MCF 10A (cell line): ENCODE data around the gene SYT2. TPM values are rescaled to one million over a fixed set of nuclear protein-coding genes. Genes with fewer than 3 reads are reported as not detected.

Experiments used
- BruUV-seq: library from RNA; stranded (reverse); fragments of 400-500 nt; replicated peaks from 2 replicates; lab custom pipeline; 2021; lab: Mats Ljungman, UMichigan
- CTCF ChIA-PET: fragments of 300-600 bp; sonication (Branson Sonifier 250); formaldehyde crosslinking; extraction: SDS; loops from one replicate; lab custom pipeline; 2021; ENCODE audit warnings: antibody characterized with exemption, inconsistent platforms; lab: Yijun Ruan, JAX
- POLR2A ChIA-PET: fragments of 300-600, 350-650 bp; sonication (Branson Sonifier 250); formaldehyde crosslinking; extraction: SDS; loops from one replicate; lab custom pipeline; 2020; ENCODE audit warnings: antibody characterized with exemption, inconsistent platforms; lab: Yijun Ruan, JAX
- DNase-seq: peaks from one replicate; pipeline ENCODE4 v3.0.0-alpha.2; 2018; ENCODE audit not compliant: unreplicated experiment
- H3K27ac Mint-ChIP-seq: one replicate; pipeline ENCODE4 v1.8.0; 2022; ENCODE audit warnings: mild to moderate bottlenecking, low read depth, mixed read lengths; ENCODE audit not compliant: unreplicated experiment
- H3K27me3 Mint-ChIP-seq: one replicate; pipeline ENCODE4 v1.8.0; 2022; ENCODE audit warnings: mixed read lengths; ENCODE audit not compliant: insufficient read depth, unreplicated experiment
- H3K36me3 Mint-ChIP-seq: one replicate; pipeline ENCODE4 v1.8.0; 2022; ENCODE audit warnings: mild to moderate bottlenecking, moderate library complexity, mixed read lengths; ENCODE audit not compliant: insufficient read depth, unreplicated experiment
- H3K4me1 Mint-ChIP-seq: one replicate; pipeline ENCODE4 v1.8.0; 2022; ENCODE audit warnings: mixed read lengths; ENCODE audit not compliant: insufficient read depth, unreplicated experiment
- H3K4me3 Mint-ChIP-seq: one replicate; pipeline ENCODE4 v1.8.0; 2022; ENCODE audit warnings: mild to moderate bottlenecking, moderate library complexity, mixed read lengths; ENCODE audit not compliant: unreplicated experiment
- H3K9me3 Mint-ChIP-seq: one replicate; pipeline ENCODE4 v1.8.0; 2022; ENCODE audit warnings: mixed read lengths; ENCODE audit not compliant: unreplicated experiment
- intact Hi-C: fragments of 100-400 bp; cut with micrococcal nuclease; formaldehyde crosslinking; loops from 2 replicates; pipeline ENCODE4 v1.14.1; 2022
- total RNA-seq: library from RNA; stranded (reverse); gene quantifications from 2 replicates; pipeline ENCODE4 v1.2.3, GENCODE V29; 2022
- TF ChIP-seq, protein P1 (sequence below): fragments of 200-600 bp; IDR thresholded peaks from one replicate; pipeline ENCODE4 v1.8.0; 2022; ENCODE audit warnings: antibody characterized with exemption, mild to moderate bottlenecking; ENCODE audit not compliant: unreplicated experiment

The SYT2 gene
- total RNA-seq, 1 experiment from 2014 or later, result not detected

GRCh38 chr1:202600432-202601041 lies 109.7 kb downstream of the SYT2 start:
- intact Hi-C loops, result loop anchor here (1.0 kb wide), 5 partner anchors 29 to 257 kb away; no protein-coding TSS in a partner anchor
- Mint-ChIP-seq H3K27me3 (no peaks in the 10 kb centered on the region), H3K27ac (no peak overlapping the region), H3K36me3 (no peaks in the 10 kb centered on the region), H3K9me3 (no peaks in the 10 kb centered on the region), H3K4me3 (no peak overlapping the region), H3K4me1 (no peaks in the 10 kb centered on the region)
- ChIA-PET CTCF (interaction anchor here (0.6 to 6.6 kb wide), 62 partner anchors 8 to 1924 kb away, joined by 3 to 116 read pairs (median 4); no protein-coding TSS in a partner anchor), POLR2A (interaction anchor here (0.6 to 1.1 kb wide), 8 partner anchors 11 to 1124 kb away, joined by 3 to 8 read pairs (median 3); no protein-coding TSS in a partner anchor)
- BruUV-seq, result no TSS peak
- no peak for DNase-seq
- TF ChIP-seq, protein P1, sequence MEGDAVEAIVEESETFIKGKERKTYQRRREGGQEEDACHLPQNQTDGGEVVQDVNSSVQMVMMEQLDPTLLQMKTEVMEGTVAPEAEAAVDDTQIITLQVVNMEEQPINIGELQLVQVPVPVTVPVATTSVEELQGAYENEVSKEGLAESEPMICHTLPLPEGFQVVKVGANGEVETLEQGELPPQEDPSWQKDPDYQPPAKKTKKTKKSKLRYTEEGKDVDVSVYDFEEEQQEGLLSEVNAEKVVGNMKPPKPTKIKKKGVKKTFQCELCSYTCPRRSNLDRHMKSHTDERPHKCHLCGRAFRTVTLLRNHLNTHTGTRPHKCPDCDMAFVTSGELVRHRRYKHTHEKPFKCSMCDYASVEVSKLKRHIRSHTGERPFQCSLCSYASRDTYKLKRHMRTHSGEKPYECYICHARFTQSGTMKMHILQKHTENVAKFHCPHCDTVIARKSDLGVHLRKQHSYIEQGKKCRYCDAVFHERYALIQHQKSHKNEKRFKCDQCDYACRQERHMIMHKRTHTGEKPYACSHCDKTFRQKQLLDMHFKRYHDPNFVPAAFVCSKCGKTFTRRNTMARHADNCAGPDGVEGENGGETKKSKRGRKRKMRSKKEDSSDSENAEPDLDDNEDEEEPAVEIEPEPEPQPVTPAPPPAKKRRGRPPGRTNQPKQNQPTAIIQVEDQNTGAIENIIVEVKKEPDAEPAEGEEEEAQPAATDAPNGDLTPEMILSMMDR, result no peak

DNA sequence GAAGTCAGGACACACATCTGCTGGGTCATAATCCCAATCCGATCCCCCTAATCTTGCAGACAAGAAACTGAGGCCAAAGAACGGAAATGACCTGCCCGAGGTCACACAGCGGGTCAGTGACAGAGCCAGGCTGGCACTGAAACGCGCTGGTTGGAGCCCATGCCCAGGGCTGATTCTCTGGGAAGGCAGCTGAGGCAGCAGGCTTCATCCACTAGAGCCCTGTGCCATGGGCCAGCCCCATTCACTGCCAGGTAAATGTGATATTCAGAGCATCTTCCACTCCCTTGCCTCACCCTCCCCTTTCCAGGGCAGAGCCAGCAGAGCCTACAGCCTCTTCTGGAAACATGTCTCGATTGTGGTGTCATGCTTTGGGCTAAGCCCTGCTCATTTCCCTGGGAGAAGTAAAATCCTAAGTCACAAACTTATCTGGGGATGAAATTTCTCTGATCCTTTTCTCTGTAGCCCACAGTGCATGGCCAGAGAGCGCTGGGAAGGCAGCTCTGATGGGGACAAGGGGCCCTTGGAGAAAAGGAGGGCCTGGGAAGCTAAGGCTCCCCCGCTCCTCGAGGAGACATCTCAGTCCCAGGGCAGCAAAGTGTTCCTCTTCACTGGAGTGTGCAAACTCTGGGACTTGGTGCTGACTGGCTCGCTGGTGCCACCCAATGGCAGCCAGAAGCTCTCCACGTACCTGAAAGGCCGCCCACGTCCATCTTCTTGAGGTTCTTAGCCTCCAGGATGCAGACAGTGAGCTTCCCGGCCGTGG lies 110.4 kb downstream of the SYT2 start:
- no TSS peak for BruUV-seq
- Mint-ChIP-seq H3K4me1 (peaks cover 2% of the 10 kb centered on the region), H3K27me3 (no peaks in the 10 kb centered on the region), H3K27ac (no peak overlapping the region), H3K4me3 (no peak overlapping the region), H3K36me3 (no peaks in the 10 kb centered on the region), H3K9me3 (no peaks in the 10 kb centered on the region)
- intact Hi-C loops, result loop anchor here (1.0 kb wide), 5 partner anchors 29 to 257 kb away; no protein-coding TSS in a partner anchor
- TF ChIP-seq, protein P1, result peak; percentile 99
- POLR2A ChIA-PET, result interaction anchor here (0.6 to 1.1 kb wide), 8 partner anchors 11 to 355 kb away, joined by 3 to 8 read pairs (median 3); no protein-coding TSS in a partner anchor
- peak; percentile 89 for DNase-seq
- CTCF ChIA-PET, result interaction anchor here (0.5 to 6.6 kb wide), 67 partner anchors 8 to 1923 kb away, joined by 3 to 116 read pairs (median 4); no protein-coding TSS in a partner anchor

- ChIA-PET POLR2A (no interaction called here), CTCF (interaction anchor here (1.0 to 6.6 kb wide), 6 partner anchors 25 to 133 kb away, joined by 3 to 116 read pairs (median 4); no protein-coding TSS in a partner anchor)
- no TSS peak for BruUV-seq
- DNase-seq, result no peak
- Mint-ChIP-seq H3K4me1 (peaks cover 25% of the 10 kb centered on the region), H3K36me3 (no peaks in the 10 kb centered on the region), H3K27ac (no peak overlapping the region), H3K27me3 (no peaks in the 10 kb centered on the region), H3K9me3 (no peaks in the 10 kb centered on the region), H3K4me3 (no peak overlapping the region)
- TF ChIP-seq, protein P1, result no peak
- intact Hi-C loops, result no loop called here
Measured at GRCh38 chr1:202597090-202597761, 113.0 kb downstream of the SYT2 start.
